HEK293 (cell line): Measurements from ENCODE around the gene SLMAP.

ENCODE experiments used
- BCL11B ChIP-seq: fragments of 450-650 bp; formaldehyde crosslinking; IDR thresholded peaks from 2 replicates; pipeline ENCODE4 v1.5.1; 2016; ENCODE audit warnings: low read depth, missing biosample characterization, missing genetic modification characterization
- SP2 ChIP-seq: fragments of 450-650 bp; formaldehyde crosslinking; IDR thresholded peaks from 2 replicates; pipeline ENCODE4 v1.5.1; 2016; ENCODE audit warnings: missing biosample characterization, missing genetic modification characterization
- WT1 ChIP-seq: fragments of 450-650 bp; formaldehyde crosslinking; IDR thresholded peaks from 2 replicates; pipeline ENCODE4 v1.5.1; 2016; ENCODE audit warnings: missing biosample characterization, missing genetic modification characterization
- ZNF155 ChIP-seq: fragments of 450-650 bp; formaldehyde crosslinking; IDR thresholded peaks from 2 replicates; pipeline ENCODE4 v1.5.1; 2016; ENCODE audit warnings: missing biosample characterization, missing genetic modification characterization
- ZNF202 ChIP-seq: fragments of 450-650 bp; formaldehyde crosslinking; IDR thresholded peaks from 2 replicates; pipeline ENCODE4 v1.5.1; 2016; ENCODE audit warnings: missing biosample characterization, missing genetic modification characterization, borderline replicate concordance
- ZNF514 ChIP-seq: fragments of 450-650 bp; formaldehyde crosslinking; IDR thresholded peaks from 2 replicates; pipeline ENCODE4 v1.5.1; 2016; ENCODE audit warnings: missing biosample characterization, missing genetic modification characterization
- ZNF600 ChIP-seq: fragments of 450-650 bp; formaldehyde crosslinking; IDR thresholded peaks from 2 replicates; pipeline ENCODE4 v1.5.1; 2016; ENCODE audit warnings: missing biosample characterization, missing genetic modification characterization
- ZNF76 ChIP-seq: fragments of 450-650 bp; formaldehyde crosslinking; IDR thresholded peaks from 2 replicates; pipeline ENCODE4; 2016; ENCODE audit warnings: low read depth, missing biosample characterization, missing genetic modification characterization, borderline replicate concordance
- TF ChIP-seq, protein P1 (sequence below): fragments of 450-650 bp; formaldehyde crosslinking; IDR thresholded peaks from 2 replicates; pipeline ENCODE4 v1.5.1; 2016; ENCODE audit warnings: missing biosample characterization, missing genetic modification characterization
- TF ChIP-seq, protein P2 (sequence below): fragments of 450-650 bp; formaldehyde crosslinking; IDR thresholded peaks from 2 replicates; pipeline ENCODE4 v1.5.1; 2017; ENCODE audit warnings: missing biosample characterization, missing genetic modification characterization
- TF ChIP-seq, protein P3 (sequence below): fragments of 450-650 bp; formaldehyde crosslinking; IDR thresholded peaks from 2 replicates; pipeline ENCODE4 v1.5.1; 2017; ENCODE audit warnings: missing biosample characterization, missing genetic modification characterization
- TF ChIP-seq, protein P4 (sequence below): sonication (generic); formaldehyde crosslinking; IDR thresholded peaks from 2 replicates; pipeline ENCODE4 v1.8.1; 2022; ENCODE audit warnings: mild to moderate bottlenecking, moderate library complexity, missing genetic modification reagents
- TF ChIP-seq, protein P5 (sequence below): IDR thresholded peaks from 2 replicates; pipeline ENCODE4 v1.6.1; 2011; ENCODE audit warnings: mild to moderate bottlenecking, low read depth, low read length, borderline replicate concordance

DNA sequence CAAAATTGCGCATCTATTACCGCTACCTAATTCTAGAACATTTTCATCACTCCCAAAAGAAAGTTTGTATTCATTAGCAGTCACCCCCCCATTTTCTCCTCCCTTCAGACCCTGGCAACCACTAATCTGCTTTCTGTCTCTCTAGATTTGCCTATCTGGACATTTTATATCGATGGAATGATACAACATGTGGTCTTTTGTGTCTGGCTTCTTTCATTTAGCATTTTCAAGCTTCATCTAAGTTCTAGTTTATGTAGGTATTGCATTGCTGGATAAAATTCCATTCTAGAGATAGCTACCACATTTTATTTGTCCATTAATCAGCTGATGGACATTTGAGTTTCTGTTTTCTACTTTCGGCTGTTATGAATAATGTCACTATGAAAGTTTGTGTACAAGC lies 38.4 kb downstream of the SLMAP start:
- TF ChIP-seq ZNF202 (tag by site-specific recombination), result no peak
- TF ChIP-seq, protein P1, sequence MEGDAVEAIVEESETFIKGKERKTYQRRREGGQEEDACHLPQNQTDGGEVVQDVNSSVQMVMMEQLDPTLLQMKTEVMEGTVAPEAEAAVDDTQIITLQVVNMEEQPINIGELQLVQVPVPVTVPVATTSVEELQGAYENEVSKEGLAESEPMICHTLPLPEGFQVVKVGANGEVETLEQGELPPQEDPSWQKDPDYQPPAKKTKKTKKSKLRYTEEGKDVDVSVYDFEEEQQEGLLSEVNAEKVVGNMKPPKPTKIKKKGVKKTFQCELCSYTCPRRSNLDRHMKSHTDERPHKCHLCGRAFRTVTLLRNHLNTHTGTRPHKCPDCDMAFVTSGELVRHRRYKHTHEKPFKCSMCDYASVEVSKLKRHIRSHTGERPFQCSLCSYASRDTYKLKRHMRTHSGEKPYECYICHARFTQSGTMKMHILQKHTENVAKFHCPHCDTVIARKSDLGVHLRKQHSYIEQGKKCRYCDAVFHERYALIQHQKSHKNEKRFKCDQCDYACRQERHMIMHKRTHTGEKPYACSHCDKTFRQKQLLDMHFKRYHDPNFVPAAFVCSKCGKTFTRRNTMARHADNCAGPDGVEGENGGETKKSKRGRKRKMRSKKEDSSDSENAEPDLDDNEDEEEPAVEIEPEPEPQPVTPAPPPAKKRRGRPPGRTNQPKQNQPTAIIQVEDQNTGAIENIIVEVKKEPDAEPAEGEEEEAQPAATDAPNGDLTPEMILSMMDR (tag by site-specific recombination), result no peak
- TF ChIP-seq, protein P2, sequence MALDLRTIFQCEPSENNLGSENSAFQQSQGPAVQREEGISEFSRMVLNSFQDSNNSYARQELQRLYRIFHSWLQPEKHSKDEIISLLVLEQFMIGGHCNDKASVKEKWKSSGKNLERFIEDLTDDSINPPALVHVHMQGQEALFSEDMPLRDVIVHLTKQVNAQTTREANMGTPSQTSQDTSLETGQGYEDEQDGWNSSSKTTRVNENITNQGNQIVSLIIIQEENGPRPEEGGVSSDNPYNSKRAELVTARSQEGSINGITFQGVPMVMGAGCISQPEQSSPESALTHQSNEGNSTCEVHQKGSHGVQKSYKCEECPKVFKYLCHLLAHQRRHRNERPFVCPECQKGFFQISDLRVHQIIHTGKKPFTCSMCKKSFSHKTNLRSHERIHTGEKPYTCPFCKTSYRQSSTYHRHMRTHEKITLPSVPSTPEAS (tag by site-specific recombination), result no peak
- TF ChIP-seq, protein P3, sequence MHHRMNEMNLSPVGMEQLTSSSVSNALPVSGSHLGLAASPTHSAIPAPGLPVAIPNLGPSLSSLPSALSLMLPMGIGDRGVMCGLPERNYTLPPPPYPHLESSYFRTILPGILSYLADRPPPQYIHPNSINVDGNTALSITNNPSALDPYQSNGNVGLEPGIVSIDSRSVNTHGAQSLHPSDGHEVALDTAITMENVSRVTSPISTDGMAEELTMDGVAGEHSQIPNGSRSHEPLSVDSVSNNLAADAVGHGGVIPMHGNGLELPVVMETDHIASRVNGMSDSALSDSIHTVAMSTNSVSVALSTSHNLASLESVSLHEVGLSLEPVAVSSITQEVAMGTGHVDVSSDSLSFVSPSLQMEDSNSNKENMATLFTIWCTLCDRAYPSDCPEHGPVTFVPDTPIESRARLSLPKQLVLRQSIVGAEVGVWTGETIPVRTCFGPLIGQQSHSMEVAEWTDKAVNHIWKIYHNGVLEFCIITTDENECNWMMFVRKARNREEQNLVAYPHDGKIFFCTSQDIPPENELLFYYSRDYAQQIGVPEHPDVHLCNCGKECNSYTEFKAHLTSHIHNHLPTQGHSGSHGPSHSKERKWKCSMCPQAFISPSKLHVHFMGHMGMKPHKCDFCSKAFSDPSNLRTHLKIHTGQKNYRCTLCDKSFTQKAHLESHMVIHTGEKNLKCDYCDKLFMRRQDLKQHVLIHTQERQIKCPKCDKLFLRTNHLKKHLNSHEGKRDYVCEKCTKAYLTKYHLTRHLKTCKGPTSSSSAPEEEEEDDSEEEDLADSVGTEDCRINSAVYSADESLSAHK (tag by site-specific recombination), result no peak
- TF ChIP-seq ZNF514 (tag by site-specific recombination), result no peak
- no peak for TF ChIP-seq WT1 (tag by site-specific recombination)
- no peak for TF ChIP-seq ZNF155 (tag by site-specific recombination)
- TF ChIP-seq SP2 (tag by site-specific recombination), result no peak
- TF ChIP-seq ZNF76 (tag by site-specific recombination), result no peak
- TF ChIP-seq, protein P4, sequence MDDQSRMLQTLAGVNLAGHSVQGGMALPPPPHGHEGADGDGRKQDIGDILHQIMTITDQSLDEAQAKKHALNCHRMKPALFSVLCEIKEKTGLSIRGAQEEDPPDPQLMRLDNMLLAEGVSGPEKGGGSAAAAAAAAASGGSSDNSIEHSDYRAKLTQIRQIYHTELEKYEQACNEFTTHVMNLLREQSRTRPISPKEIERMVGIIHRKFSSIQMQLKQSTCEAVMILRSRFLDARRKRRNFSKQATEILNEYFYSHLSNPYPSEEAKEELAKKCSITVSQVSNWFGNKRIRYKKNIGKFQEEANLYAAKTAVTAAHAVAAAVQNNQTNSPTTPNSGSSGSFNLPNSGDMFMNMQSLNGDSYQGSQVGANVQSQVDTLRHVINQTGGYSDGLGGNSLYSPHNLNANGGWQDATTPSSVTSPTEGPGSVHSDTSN, result no peak
- no peak for TF ChIP-seq ZNF600 (tag by site-specific recombination)
- TF ChIP-seq BCL11B, result no peak
- TF ChIP-seq, protein P5, sequence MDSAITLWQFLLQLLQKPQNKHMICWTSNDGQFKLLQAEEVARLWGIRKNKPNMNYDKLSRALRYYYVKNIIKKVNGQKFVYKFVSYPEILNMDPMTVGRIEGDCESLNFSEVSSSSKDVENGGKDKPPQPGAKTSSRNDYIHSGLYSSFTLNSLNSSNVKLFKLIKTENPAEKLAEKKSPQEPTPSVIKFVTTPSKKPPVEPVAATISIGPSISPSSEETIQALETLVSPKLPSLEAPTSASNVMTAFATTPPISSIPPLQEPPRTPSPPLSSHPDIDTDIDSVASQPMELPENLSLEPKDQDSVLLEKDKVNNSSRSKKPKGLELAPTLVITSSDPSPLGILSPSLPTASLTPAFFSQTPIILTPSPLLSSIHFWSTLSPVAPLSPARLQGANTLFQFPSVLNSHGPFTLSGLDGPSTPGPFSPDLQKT, result no peak
